ENCODE results near the gene IL22RA1. TPM values are rescaled to one million over a fixed set of nuclear protein-coding genes. Genes with fewer than 3 reads are reported as not detected.

IL22RA1 gene
- total and polyA plus RNA-seq, 9 of the 15 experiments (the other 6 are each of a cell fraction or from before 2014, with no cell fraction given), result not detected

GRCh38 chr1:24070821-24071393 lies 72.0 kb downstream of the IL22RA1 start (continued):
- TF ChIP-seq TAF7 (tag; IDR thresholded peaks at IDR 0.05), result no peak
- TF ChIP-seq ZNF212 (CRISPR knock-in tag; IDR thresholded peaks at IDR 0.05), result no peak
- 0 out of 2 replicates have a peak, but pooled peaks have one; percentile 22 for TF ChIP-seq CREB1 (IDR thresholded peaks at IDR 0.05)
- peak; percentile 43 for TF ChIP-seq CREB1 (CRISPR knock-in tag; IDR thresholded peaks at IDR 0.05)
- no peak for TF ChIP-seq THRB (CRISPR knock-in tag; conservative IDR thresholded peaks at IDR 0.05)
- TF ChIP-seq EGR1 (conservative IDR thresholded peaks at IDR 0.05), result no peak
- TF ChIP-seq NR3C1 (CRISPR knock-in tag; IDR thresholded peaks at IDR 0.05), result no peak
- TF ChIP-seq NEUROD1 (IDR thresholded peaks at IDR 0.05; ENCODE audit: borderline replicate concordance, low read depth, low read length, partially characterized antibody), result no peak
- no peak for TF ChIP-seq KLF13 (tag; IDR thresholded peaks at IDR 0.05; ENCODE audit: borderline replicate concordance, low read depth)
- no peak for TF ChIP-seq POLR2G (IDR thresholded peaks at IDR 0.05; ENCODE audit: low read depth, low read length)
- TF ChIP-seq TCF7L2 (IDR thresholded peaks at IDR 0.05; ENCODE audit: low read depth, low read length), result no peak
- no peak for TF ChIP-seq GTF2E2 (tag; IDR thresholded peaks at IDR 0.05)
- TF ChIP-seq GTF3C2 (IDR thresholded peaks at IDR 0.05; ENCODE audit: borderline replicate concordance, extremely low read depth, insufficient read length), result no peak
- no peak for TF ChIP-seq PRPF4 (IDR thresholded peaks at IDR 0.05; ENCODE audit: insufficient read depth, low read depth, low read length, poor library complexity, severe bottlenecking)
- TF ChIP-seq ZNF584 (CRISPR knock-in tag; IDR thresholded peaks at IDR 0.05; ENCODE audit: low read depth), result no peak
- TF ChIP-seq BRF1 (IDR thresholded peaks at IDR 0.05; ENCODE audit: borderline replicate concordance, extremely low read depth, insufficient read length), result no peak
- no peak for TF ChIP-seq HMGN3 (IDR thresholded peaks at IDR 0.05; ENCODE audit: borderline replicate concordance, extremely low read depth, insufficient read length, low read depth, low read length)
- TF ChIP-seq PTBP1 (IDR thresholded peaks at IDR 0.05; ENCODE audit: low read depth, low read length), result no peak
- no peak for TF ChIP-seq GTF2B (IDR thresholded peaks at IDR 0.05; ENCODE audit: extremely low read depth, insufficient read length)
- TF ChIP-seq NR4A1 (CRISPR knock-in tag; IDR thresholded peaks at IDR 0.05), result no peak
- no peak for TF ChIP-seq NR4A1 (tag; IDR thresholded peaks at IDR 0.05)
- no peak for TF ChIP-seq DACH1 (IDR thresholded peaks at IDR 0.05; ENCODE audit: partially characterized antibody)
- TF ChIP-seq PHF20 (IDR thresholded peaks at IDR 0.05; ENCODE audit: partially characterized antibody), result no peak
- no peak for TF ChIP-seq ZNF23 (CRISPR knock-in tag; IDR thresholded peaks at IDR 0.05)
- TF ChIP-seq PTRF (tag; IDR thresholded peaks at IDR 0.05), result no peak
- no peak for TF ChIP-seq ERF (CRISPR knock-in tag; IDR thresholded peaks at IDR 0.05)

Data from K562 (cell line).